KMS-11 (cell line): Measurements from ENCODE around the gene JAML.

Experiments
- H2AFZ ChIP-seq: fragments of 200-600 bp; sonication (generic); 2 replicates; pipeline ENCODE4 v1.6.1; 2016; ENCODE audit warnings: antibody characterized with exemption, mixed run types, low read depth
- H3K27ac ChIP-seq: fragments of 200-600 bp; sonication (generic); 2 replicates; pipeline ENCODE4 v1.6.1; 2016; ENCODE audit warnings: mild to moderate bottlenecking, mixed run types
- H3K27me3 ChIP-seq: fragments of 200-600 bp; sonication (generic); 2 replicates; pipeline ENCODE4 v1.6.1; 2017; ENCODE audit warnings: mild to moderate bottlenecking, low read depth, mixed run types, moderate library complexity; ENCODE audit not compliant: insufficient read depth
- H3K36me3 ChIP-seq: fragments of 200-600 bp; sonication (generic); 2 replicates; pipeline ENCODE4 v1.6.1; 2017; ENCODE audit warnings: mild to moderate bottlenecking, mixed run types; ENCODE audit not compliant: insufficient read depth
- H3K4me1 ChIP-seq: fragments of 200-600 bp; sonication (generic); 2 replicates; pipeline ENCODE4 v1.6.1; 2016; ENCODE audit warnings: mild to moderate bottlenecking, low read depth, mixed run types; ENCODE audit not compliant: poor library complexity, severe bottlenecking
- H3K4me2 ChIP-seq: fragments of 200-600 bp; sonication (generic); 2 replicates; pipeline ENCODE4 v1.7.0; 2016; ENCODE audit warnings: mild to moderate bottlenecking, mixed run types
- H3K4me3 ChIP-seq: fragments of 200-600 bp; sonication (generic); IDR thresholded peaks from 2 replicates; pipeline ENCODE4 v1.6.1; 2017; ENCODE audit warnings: low read depth, low read length, mixed read lengths; ENCODE audit not compliant: insufficient read depth
- H3K79me2 ChIP-seq: fragments of 200-600 bp; sonication (generic); 2 replicates; pipeline ENCODE4 v1.6.1; 2016; ENCODE audit warnings: low read depth, mixed run types; ENCODE audit not compliant: insufficient read depth
- H3K9ac ChIP-seq: fragments of 200-600 bp; sonication (generic); 2 replicates; pipeline ENCODE4 v1.6.1; 2016; ENCODE audit warnings: mild to moderate bottlenecking, mixed run types
- H4K20me1 ChIP-seq: fragments of 200-600 bp; sonication (generic); 2 replicates; pipeline ENCODE4 v1.6.1; 2016; ENCODE audit warnings: mild to moderate bottlenecking, mixed run types; ENCODE audit not compliant: insufficient read depth
- TF ChIP-seq, protein P1 (sequence below): fragments of 200-600 bp; sonication (generic); conservative IDR thresholded peaks from 2 replicates; pipeline ENCODE4 v1.6.1; 2017; ENCODE audit warnings: low read depth, mild to moderate bottlenecking, antibody characterized with exemption, low read length, moderate library complexity, mixed read lengths

Gene JAML

DNA sequence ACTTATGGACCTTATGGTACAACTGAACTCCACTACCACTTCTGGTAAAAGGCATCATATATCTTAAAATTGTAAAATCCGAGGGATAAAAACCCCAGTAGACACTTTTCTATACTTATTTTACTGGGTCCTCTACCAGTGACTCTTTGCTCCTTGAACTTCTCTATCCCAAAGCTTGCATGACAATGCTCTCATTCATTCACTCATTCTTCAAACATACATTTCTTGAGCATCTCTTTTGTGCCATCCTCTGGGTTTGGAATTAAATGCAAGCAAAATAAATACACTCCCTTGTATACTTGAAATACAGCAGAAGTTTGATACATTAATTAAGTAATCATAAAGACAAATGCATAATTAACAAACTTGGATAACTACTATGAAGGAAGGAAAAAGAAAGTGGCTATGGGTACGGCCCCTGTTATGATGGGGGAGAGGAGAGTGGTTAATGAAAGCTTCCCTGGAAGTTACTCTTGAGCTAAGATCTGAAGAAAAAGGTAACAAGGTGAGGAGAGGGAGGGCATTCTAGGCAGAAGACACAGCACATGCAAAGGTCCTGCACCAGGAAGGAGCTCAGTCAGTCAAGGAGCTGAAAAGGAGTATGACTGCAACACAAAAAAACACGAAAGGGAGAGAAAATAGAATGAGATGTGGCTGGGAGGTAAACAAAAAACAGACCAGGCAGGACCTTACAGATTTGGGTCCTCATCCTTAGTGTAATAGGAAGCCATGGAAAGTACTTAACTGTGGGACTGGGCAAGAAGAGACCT is 19.4 kb upstream of the JAML start:
- peaks cover 11% of the 10 kb centered on the region for H3K4me1 ChIP-seq
- H3K79me2 ChIP-seq: no peaks in the 10 kb centered on the region
- no peaks in the 10 kb centered on the region for H3K36me3 ChIP-seq
- no peak overlapping the region for H3K4me3 ChIP-seq
- TF ChIP-seq, protein P1, sequence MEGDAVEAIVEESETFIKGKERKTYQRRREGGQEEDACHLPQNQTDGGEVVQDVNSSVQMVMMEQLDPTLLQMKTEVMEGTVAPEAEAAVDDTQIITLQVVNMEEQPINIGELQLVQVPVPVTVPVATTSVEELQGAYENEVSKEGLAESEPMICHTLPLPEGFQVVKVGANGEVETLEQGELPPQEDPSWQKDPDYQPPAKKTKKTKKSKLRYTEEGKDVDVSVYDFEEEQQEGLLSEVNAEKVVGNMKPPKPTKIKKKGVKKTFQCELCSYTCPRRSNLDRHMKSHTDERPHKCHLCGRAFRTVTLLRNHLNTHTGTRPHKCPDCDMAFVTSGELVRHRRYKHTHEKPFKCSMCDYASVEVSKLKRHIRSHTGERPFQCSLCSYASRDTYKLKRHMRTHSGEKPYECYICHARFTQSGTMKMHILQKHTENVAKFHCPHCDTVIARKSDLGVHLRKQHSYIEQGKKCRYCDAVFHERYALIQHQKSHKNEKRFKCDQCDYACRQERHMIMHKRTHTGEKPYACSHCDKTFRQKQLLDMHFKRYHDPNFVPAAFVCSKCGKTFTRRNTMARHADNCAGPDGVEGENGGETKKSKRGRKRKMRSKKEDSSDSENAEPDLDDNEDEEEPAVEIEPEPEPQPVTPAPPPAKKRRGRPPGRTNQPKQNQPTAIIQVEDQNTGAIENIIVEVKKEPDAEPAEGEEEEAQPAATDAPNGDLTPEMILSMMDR: no peak
- no peak overlapping the region for H3K27ac ChIP-seq
- no peak overlapping the region for H2AFZ ChIP-seq
- no peaks in the 10 kb centered on the region for H3K27me3 ChIP-seq
- no peak overlapping the region for H3K4me2 ChIP-seq
- H4K20me1 ChIP-seq: no peaks in the 10 kb centered on the region
- H3K9ac ChIP-seq: no peak overlapping the region

GRCh38 chr11:118243161-118243560 is 18.4 kb upstream of the JAML start:
- TF ChIP-seq, protein P1: no peak
- Histone ChIP-seq H3K27ac (no peak overlapping the region), H3K4me2 (no peak overlapping the region), H3K79me2 (no peaks in the 10 kb centered on the region), H3K4me3 (no peak overlapping the region), H3K27me3 (no peaks in the 10 kb centered on the region), H2AFZ (no peak overlapping the region), H4K20me1 (no peaks in the 10 kb centered on the region), H3K36me3 (no peaks in the 10 kb centered on the region), H3K9ac (no peak overlapping the region), H3K4me1 (peaks cover 11% of the 10 kb centered on the region)

- no peaks in the 10 kb centered on the region for H3K36me3 ChIP-seq
- no peaks in the 10 kb centered on the region for H4K20me1 ChIP-seq
- TF ChIP-seq, protein P1: no peak
- no peak overlapping the region for H3K4me3 ChIP-seq
- no peak overlapping the region for H3K27ac ChIP-seq
- no peaks in the 10 kb centered on the region for H3K79me2 ChIP-seq
- peaks cover 11% of the 10 kb centered on the region for H3K4me1 ChIP-seq
- H3K9ac ChIP-seq: no peak overlapping the region
- H3K4me2 ChIP-seq: no peak overlapping the region
- H2AFZ ChIP-seq: no peak overlapping the region
- H3K27me3 ChIP-seq: no peaks in the 10 kb centered on the region
Measured at GRCh38 chr11:118241764-118242098, 16.9 kb upstream of the JAML start.

- H3K9ac ChIP-seq: no peak overlapping the region
- no peak overlapping the region for H3K4me2 ChIP-seq
- peaks cover 11% of the 10 kb centered on the region for H3K4me1 ChIP-seq
- H2AFZ ChIP-seq: no peak overlapping the region
- no peaks in the 10 kb centered on the region for H3K36me3 ChIP-seq
- no peaks in the 10 kb centered on the region for H3K27me3 ChIP-seq
- H3K27ac ChIP-seq: no peak overlapping the region
- H3K79me2 ChIP-seq: no peaks in the 10 kb centered on the region
- no peaks in the 10 kb centered on the region for H4K20me1 ChIP-seq
- no peak overlapping the region for H3K4me3 ChIP-seq
- TF ChIP-seq, protein P1: no peak
Measured at GRCh38 chr11:118240999-118241763, 16.4 kb upstream of the JAML start.
